HEK293T (cell line): ENCODE measurements around the gene CD34.
"Not testable (repeated sequence)": the region's sequence is repeated elsewhere in the genome, so short reads cannot be mapped to it uniquely, and the experiment has no call there.

Experiments
- CTCF ChIA-PET: fragments of 350-600 bp; formaldehyde crosslinking; extraction: SDS; loops from one replicate; lab custom pipeline; 2021; ENCODE audit warnings: antibody characterized with exemption, inconsistent platforms; lab: Yijun Ruan, JAX
- POLR2A ChIA-PET: fragments of 350-600 bp; formaldehyde crosslinking; extraction: SDS; loops from one replicate; lab custom pipeline; 2020; ENCODE audit warnings: antibody characterized with exemption, inconsistent platforms; lab: Yijun Ruan, JAX
- DNase-seq: peaks from one replicate; pipeline ENCODE4 v3.0.0; 2012; ENCODE audit warnings: mixed read lengths; ENCODE audit errors: extremely low spot score
- ARNT ChIP-seq: fragments of 450-650 bp; IDR thresholded peaks from 2 replicates; pipeline ENCODE4 v1.6.1; 2017; ENCODE audit warnings: mild to moderate bottlenecking
- BHLHE40 ChIP-seq: fragments of 450-650 bp; IDR thresholded peaks from 2 replicates; pipeline ENCODE4 v1.6.1; 2016; ENCODE audit warnings: mild to moderate bottlenecking, moderate library complexity, borderline replicate concordance
- CTBP1 ChIP-seq: fragments of 450-650 bp; IDR thresholded peaks from 2 replicates; pipeline ENCODE4 v1.6.1; 2016; ENCODE audit warnings: borderline replicate concordance
- ELF4 ChIP-seq: fragments of 450-650 bp; IDR thresholded peaks from 2 replicates; pipeline ENCODE4 v1.6.1; 2017; ENCODE audit warnings: antibody characterized with exemption
- FOXA1 ChIP-seq: fragments of 450-650 bp; IDR thresholded peaks from 2 replicates; pipeline ENCODE4 v1.6.1; 2016; ENCODE audit warnings: mild to moderate bottlenecking
- FOXK2 ChIP-seq: fragments of 450-650 bp; IDR thresholded peaks from 2 replicates; pipeline ENCODE4 v1.6.1; 2016; ENCODE audit warnings: mild to moderate bottlenecking
- FOXM1 ChIP-seq: fragments of 450-650 bp; IDR thresholded peaks from 2 replicates; pipeline ENCODE4 v1.6.1; 2017; ENCODE audit warnings: mild to moderate bottlenecking, borderline replicate concordance
- HDGF ChIP-seq: fragments of 450-650 bp; IDR thresholded peaks from 2 replicates; pipeline ENCODE4 v1.6.1; 2017; ENCODE audit warnings: antibody characterized with exemption, borderline replicate concordance
- L3MBTL2 ChIP-seq: fragments of 450-650 bp; conservative IDR thresholded peaks from 2 replicates; pipeline ENCODE4 v1.6.1; 2016; ENCODE audit warnings: mild to moderate bottlenecking
- LEF1 ChIP-seq: fragments of 450-650 bp; IDR thresholded peaks from 2 replicates; pipeline ENCODE4 v1.6.1; 2017; ENCODE audit warnings: mild to moderate bottlenecking, borderline replicate concordance
- NFRKB ChIP-seq: fragments of 450-650 bp; IDR thresholded peaks from 2 replicates; pipeline ENCODE4 v1.6.1; 2016; ENCODE audit warnings: mild to moderate bottlenecking, moderate library complexity
- PKNOX1 ChIP-seq: fragments of 450-650 bp; IDR thresholded peaks from 2 replicates; pipeline ENCODE4 v1.6.1; 2016
- SP1 ChIP-seq: fragments of 450-650 bp; IDR thresholded peaks from 2 replicates; pipeline ENCODE4 v1.6.1; 2017
- SUZ12 ChIP-seq: fragments of 450-650 bp; IDR thresholded peaks from 2 replicates; pipeline ENCODE4 v1.6.1; 2016; ENCODE audit warnings: mild to moderate bottlenecking
- TARDBP ChIP-seq: fragments of 450-650 bp; IDR thresholded peaks from 2 replicates; pipeline ENCODE4 v1.6.1; 2016
- ZNF384 ChIP-seq: fragments of 450-650 bp; IDR thresholded peaks from 2 replicates; pipeline ENCODE4 v1.6.1; 2016

Gene CD34

GRCh38 chr1:207883660-207884250, 27.2 kb downstream of the CD34 start:
- ChIA-PET CTCF (interaction anchor here (0.8 to 2.9 kb wide), 8 partner anchors 9 to 114 kb away, joined by 3 to 29 read pairs (median 8); no protein-coding TSS in a partner anchor), POLR2A (interaction anchor here (1.4 to 1.9 kb wide), 2 partner anchors 9 to 15 kb away, joined by 3 to 5 read pairs; no protein-coding TSS in a partner anchor)
- DNase-seq = no peak
- no peak for TF ChIP-seq SP1
- TF ChIP-seq ZNF384 = no peak
- TF ChIP-seq FOXK2 = no peak
- TF ChIP-seq PKNOX1 = no peak
- no peak for TF ChIP-seq L3MBTL2
- no peak for TF ChIP-seq NFRKB
- no peak for TF ChIP-seq ELF4

GRCh38 chr1:207883104-207883651, 27.7 kb downstream of the CD34 start:
- CTCF ChIA-PET = interaction anchor here (0.8 to 2.9 kb wide), 3 partner anchors 13 to 80 kb away, joined by 3 to 29 read pairs (median 15); no protein-coding TSS in a partner anchor
- TF ChIP-seq FOXM1 (no peak), LEF1 (no peak), FOXK2 (no peak), FOXA1 (no peak), SUZ12 (no peak), HDGF (no peak), BHLHE40 (no peak), SP1 (no peak), NFRKB (no peak), PKNOX1 (no peak), ARNT (no peak), TARDBP (no peak), CTBP1 (no peak), ELF4 (no peak), ZNF384 (no peak), L3MBTL2 (no peak)
- DNase-seq = no peak
- POLR2A ChIA-PET = no interaction called here

- POLR2A ChIA-PET = no interaction called here
Observed at GRCh38 chr1:207882692-207883091, 28.2 kb downstream of the CD34 start.

GRCh38 chr1:207878939-207879338, 32.0 kb downstream of the CD34 start:
- DNase-seq = no peak
- ChIA-PET POLR2A (no interaction called here), CTCF (interaction anchor here (1.8 kb wide), 1 partner anchor 10 kb away, joined by 6 read pairs; no protein-coding TSS in a partner anchor)
- no peak for TF ChIP-seq FOXA1
- no peak for TF ChIP-seq LEF1
- TF ChIP-seq NFRKB = no peak
- TF ChIP-seq HDGF = no peak
- no peak for TF ChIP-seq ZNF384
- no peak for TF ChIP-seq BHLHE40
- TF ChIP-seq L3MBTL2 = no peak
- no peak for TF ChIP-seq PKNOX1
- TF ChIP-seq SUZ12 = no peak
- TF ChIP-seq FOXM1 = no peak
- no peak for TF ChIP-seq ELF4
- no peak for TF ChIP-seq TARDBP
- no peak for TF ChIP-seq SP1
- no peak for TF ChIP-seq CTBP1
- TF ChIP-seq FOXK2 = no peak
- TF ChIP-seq ARNT = no peak

More at GRCh38 chr1:207882692-207883091, 28.2 kb downstream of the CD34 start:
- DNase-seq = no peak
- no peak for TF ChIP-seq FOXK2
- TF ChIP-seq NFRKB = no peak
- TF ChIP-seq ZNF384 = no peak
- TF ChIP-seq TARDBP = no peak
- TF ChIP-seq ELF4 = no peak
- no peak for TF ChIP-seq PKNOX1
- CTCF ChIA-PET = interaction anchor here (1.4 kb wide), 1 partner anchor 13 kb away, joined by 4 read pairs; no protein-coding TSS in a partner anchor

GRCh38 chr1:207877914-207878313, 33.0 kb downstream of the CD34 start:
- POLR2A ChIA-PET = not testable (repeated sequence)

GRCh38 chr1:207876131-207876530, 34.8 kb downstream of the CD34 start:
- TF ChIP-seq BHLHE40 (no peak), ELF4 (no peak), SP1 (no peak), CTBP1 (no peak), FOXA1 (no peak), FOXK2 (no peak), HDGF (no peak)
- ChIA-PET POLR2A (no interaction called here), CTCF (interaction anchor here (0.6 to 4.7 kb wide), 7 partner anchors 8 to 110 kb away, joined by 3 to 25 read pairs (median 3); no protein-coding TSS in a partner anchor)
- DNase-seq = no peak

More at GRCh38 chr1:207877914-207878313, 33.0 kb downstream of the CD34 start:
- CTCF ChIA-PET = interaction anchor here (1.8 kb wide), 1 partner anchor 9 kb away, joined by 6 read pairs; no protein-coding TSS in a partner anchor
- not testable (repeated sequence) for DNase-seq
